Measurements from ENCODE around the gene IGFBP3. TPM values are rescaled to one million over a fixed set of nuclear protein-coding genes. Genes with fewer than 3 reads are reported as not detected.

IGFBP3 gene
- total and polyA plus RNA-seq, 2 of the 13 experiments (the other 11 are each of a cell fraction or from before 2014, with no cell fraction given): 57.5 TPM; not detected in 1

- TF ChIP-seq HNF1A (IDR thresholded peaks at IDR 0.05; ENCODE audit: low read depth) (peak; percentile 91), HNF1A (CRISPR knock-in tag; IDR thresholded peaks at IDR 0.05; ENCODE audit: borderline replicate concordance) (peak; percentile 94; the same call in 1 of the 2 replicates), ZNF746 (CRISPR knock-in tag; IDR thresholded peaks at IDR 0.05) (peak; percentile 94), ZNF597 (CRISPR knock-in tag; IDR thresholded peaks at IDR 0.05) (no peak), ZNF549 (CRISPR knock-in tag; IDR thresholded peaks at IDR 0.05) (no peak), SAP130 (CRISPR knock-in tag; IDR thresholded peaks at IDR 0.05; ENCODE audit: low read depth) (peak; percentile 77), ATF2 (CRISPR knock-in tag; IDR thresholded peaks at IDR 0.05) (peak; percentile 89), CEBPB (IDR thresholded peaks at IDR 0.05; ENCODE audit: borderline replicate concordance, low read depth, low read length) (peak; percentile 100), ATAD3A (CRISPR knock-in tag; IDR thresholded peaks at IDR 0.05) (no peak), ZNF251 (CRISPR knock-in tag; IDR thresholded peaks at IDR 0.05) (no peak), HOXD1 (CRISPR knock-in tag; IDR thresholded peaks at IDR 0.05) (peak; percentile 91; the same call in 1 of the 2 replicates), ATF7-NPFF (CRISPR knock-in tag; IDR thresholded peaks at IDR 0.05; ENCODE audit: low read depth) (peak; percentile 82), PAXIP1 (CRISPR knock-in tag; conservative IDR thresholded peaks at IDR 0.05) (peak; percentile 97), ZNF383 (CRISPR knock-in tag; IDR thresholded peaks at IDR 0.05; ENCODE audit: borderline replicate concordance) (no peak), MNT (IDR thresholded peaks at IDR 0.05) (peak; percentile 31; the same call in 1 of the 2 replicates), MYPOP (CRISPR knock-in tag; IDR thresholded peaks at IDR 0.05) (peak; percentile 94)
Observed at GRCh38 chr7:45881759-45882464, 39.2 kb downstream of the IGFBP3 start (continued).

Measured in HepG2 (cell line).